Measurements from ENCODE around the gene KRT3.

- TF ChIP-seq, protein P1, sequence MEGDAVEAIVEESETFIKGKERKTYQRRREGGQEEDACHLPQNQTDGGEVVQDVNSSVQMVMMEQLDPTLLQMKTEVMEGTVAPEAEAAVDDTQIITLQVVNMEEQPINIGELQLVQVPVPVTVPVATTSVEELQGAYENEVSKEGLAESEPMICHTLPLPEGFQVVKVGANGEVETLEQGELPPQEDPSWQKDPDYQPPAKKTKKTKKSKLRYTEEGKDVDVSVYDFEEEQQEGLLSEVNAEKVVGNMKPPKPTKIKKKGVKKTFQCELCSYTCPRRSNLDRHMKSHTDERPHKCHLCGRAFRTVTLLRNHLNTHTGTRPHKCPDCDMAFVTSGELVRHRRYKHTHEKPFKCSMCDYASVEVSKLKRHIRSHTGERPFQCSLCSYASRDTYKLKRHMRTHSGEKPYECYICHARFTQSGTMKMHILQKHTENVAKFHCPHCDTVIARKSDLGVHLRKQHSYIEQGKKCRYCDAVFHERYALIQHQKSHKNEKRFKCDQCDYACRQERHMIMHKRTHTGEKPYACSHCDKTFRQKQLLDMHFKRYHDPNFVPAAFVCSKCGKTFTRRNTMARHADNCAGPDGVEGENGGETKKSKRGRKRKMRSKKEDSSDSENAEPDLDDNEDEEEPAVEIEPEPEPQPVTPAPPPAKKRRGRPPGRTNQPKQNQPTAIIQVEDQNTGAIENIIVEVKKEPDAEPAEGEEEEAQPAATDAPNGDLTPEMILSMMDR (IDR thresholded peaks at IDR 0.05; ENCODE audit: insufficient read depth, low read length, poor library complexity, severe bottlenecking) = no peak
- TF ChIP-seq EZH2phosphoT487 (conservative IDR thresholded peaks at IDR 0.05; ENCODE audit: low read length) = no peak
These were observed 36.5 kb upstream of the KRT3 start for GRCh38 chr12:52832451-52832850.

Measured in SU-DHL-6 (cell line).